GM19463 (cell line): ENCODE results near the gene FBXL22.

Experiments
- ATAC-seq: cut with Tn5 transposase; IDR thresholded peaks from one replicate; pipeline ENCODE4 v1.9.1; 2021; ENCODE audit warnings: mild to moderate bottlenecking, moderate library complexity; ENCODE audit not compliant: unreplicated experiment

The FBXL22 gene

DNA sequence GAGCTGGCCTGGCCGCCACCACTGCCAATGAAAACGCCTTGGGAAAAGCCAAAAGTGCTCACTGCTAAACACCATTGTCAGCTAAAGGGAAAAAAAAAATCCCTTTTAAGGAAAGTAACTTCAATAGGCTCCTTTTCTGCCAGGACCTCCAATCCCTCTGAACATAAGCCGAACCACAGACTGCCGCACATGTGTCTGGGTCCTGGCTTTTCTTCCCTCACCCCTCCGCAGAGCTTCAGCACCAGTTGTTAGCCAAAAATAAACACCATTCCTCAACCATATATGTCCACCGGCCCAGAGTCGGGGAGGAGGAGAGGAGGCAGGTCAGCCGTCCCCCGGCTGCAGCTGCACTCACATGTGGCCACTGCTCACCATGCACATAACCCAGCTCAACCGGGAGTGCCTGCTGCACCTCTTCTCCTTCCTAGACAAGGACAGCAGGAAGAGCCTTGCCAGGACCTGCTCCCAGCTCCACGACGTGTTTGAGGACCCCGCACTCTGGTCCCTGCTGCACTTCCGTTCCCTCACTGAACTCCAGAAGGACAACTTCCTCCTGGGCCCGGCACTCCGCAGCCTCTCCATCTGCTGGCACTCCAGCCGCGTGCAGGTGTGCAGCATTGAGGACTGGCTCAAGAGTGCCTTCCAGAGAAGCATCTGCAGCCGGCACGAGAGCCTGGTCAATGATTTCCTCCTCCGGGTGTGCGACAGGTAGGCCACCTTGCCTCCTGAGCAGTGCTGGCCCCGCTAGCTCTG lies at the start of gene FBXL22:
Gene FBXL22, plus strand, starts transcription at position 350 of the 753 bp plus-strand sequence. Its CDS starts 6 bp downstream, at position 356.
- ATAC-seq = no peak

GRCh38 chr15:63551400-63551799 lies 45.8 kb upstream of the FBXL22 start:
- ATAC-seq = no peak

DNA sequence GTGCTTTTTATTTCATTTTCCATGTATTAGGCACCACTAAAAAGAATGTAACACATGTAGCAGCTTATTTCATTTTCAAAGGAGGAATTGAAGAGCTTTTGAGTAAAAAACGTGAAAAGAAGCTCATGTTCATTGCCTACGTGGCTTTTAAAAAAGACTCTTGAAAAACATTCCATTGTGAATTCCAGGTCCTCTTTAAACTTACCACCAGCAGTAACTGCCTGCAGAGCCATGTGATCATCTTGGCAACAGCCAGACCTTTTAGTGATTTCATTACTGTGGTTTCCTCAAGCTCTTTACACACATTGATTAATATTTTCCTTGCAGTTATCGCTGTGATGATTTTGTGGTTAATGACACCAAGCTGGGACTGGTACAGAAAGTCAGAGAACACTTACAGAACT lies 43.8 kb upstream of the FBXL22 start:
- ATAC-seq = no peak

GRCh38 chr15:63554337-63554927 lies 42.8 kb upstream of the FBXL22 start:
- ATAC-seq = no peak

GRCh38 chr15:63555507-63555906 lies 41.7 kb upstream of the FBXL22 start:
- ATAC-seq = no peak

DNA sequence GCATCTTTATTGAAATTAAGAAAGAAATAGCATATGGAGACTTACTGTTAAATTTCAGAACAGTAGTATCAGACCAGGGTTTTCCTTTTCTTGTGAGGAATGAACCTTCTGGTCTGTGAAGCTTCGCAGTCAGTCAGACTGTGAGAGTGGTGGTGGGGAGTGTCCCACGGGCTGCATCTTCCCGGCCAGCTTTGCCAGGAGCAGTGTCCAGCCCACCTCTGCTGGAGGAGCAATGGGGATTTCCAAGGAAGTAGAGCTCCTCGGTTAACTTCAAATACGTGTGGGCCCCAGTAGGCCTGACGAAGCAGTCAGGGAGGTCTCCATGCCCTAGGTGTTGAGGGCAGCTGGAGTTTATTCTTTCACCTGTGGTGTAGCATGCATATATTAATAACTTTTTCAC lies 40.9 kb upstream of the FBXL22 start:
- ATAC-seq = no peak

- no peak for ATAC-seq
Observed at GRCh38 chr15:63556736-63557135, 40.5 kb upstream of the FBXL22 start.

DNA sequence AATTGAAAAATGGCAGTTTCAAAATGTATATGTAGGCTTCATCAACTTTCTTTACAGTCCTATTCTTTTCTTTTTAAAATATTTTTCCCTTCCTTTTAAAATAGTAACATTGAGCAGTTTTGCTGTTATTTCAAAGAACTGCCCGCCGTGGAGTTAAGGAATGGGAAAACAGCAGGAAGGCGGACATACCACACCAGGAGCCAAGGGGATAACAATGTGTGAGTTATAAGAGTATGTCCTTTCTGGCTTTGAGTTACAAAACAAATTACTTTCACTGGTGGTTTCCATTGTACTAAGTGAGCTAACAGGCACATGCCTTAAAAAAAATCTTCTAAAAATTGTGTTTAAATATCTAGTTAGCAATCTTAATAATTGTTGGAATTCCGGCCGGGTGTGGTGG lies 37.4 kb upstream of the FBXL22 start:
- ATAC-seq = no peak

GRCh38 chr15:63560741-63561448 lies 36.3 kb upstream of the FBXL22 start:
- no peak for ATAC-seq

- ATAC-seq = no peak
Observed at GRCh38 chr15:63564093-63564492, 33.1 kb upstream of the FBXL22 start.

- ATAC-seq = no peak
Observed at GRCh38 chr15:63565536-63566186, 31.5 kb upstream of the FBXL22 start.

DNA sequence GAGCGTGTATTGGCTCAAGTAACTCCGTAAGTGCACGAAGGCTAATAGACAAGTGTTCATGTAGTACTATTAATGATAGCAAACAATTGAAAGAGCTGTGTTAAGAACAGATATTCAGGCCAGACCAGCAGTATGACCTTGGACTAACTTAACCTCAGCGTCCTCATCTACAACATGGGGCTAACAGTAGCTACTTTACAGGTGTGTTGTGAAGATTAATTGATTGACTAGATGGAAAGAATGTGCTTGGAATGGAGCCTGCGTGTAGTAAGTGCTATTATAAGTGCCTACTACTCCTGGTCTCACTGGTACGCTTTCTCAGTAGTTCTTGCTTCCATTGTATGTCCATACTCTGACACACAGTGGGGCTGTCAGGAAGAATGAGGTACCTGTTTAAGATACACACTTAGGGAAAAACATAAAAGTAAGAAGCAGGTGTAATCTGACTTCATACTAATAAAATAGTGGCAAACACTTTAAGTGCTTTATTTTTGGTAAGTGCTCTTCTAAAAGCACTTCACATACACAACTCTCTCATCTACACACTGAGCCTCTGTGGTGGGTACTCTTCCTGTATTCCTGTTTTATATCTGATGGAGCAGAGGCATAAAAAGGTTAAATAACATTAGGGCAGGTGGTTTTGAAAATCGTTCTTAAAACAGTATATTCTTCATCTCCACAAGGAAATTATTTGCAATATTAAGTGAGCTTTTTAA lies 24.3 kb upstream of the FBXL22 start:
- ATAC-seq = no peak

- no peak for ATAC-seq
Observed at GRCh38 chr15:63573533-63573932, 23.7 kb upstream of the FBXL22 start.

DNA sequence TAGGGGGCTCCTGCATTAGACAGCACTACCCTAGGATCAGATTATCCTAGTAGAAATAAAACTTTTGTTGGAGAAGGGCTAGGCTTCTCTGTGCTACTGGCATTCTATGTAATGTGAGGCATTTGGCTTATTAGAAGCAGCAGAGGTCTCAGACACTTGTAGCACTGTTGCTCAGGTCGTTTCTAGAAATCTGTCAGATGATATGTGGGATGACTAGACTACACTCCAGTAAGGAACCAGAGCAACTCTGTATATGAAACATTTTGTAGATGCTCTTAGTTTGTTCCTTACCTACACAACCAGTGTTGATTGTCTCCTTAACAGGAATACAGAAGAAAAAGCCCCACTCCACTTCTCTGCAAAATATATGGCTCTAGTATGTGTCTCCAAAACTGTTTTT lies 21.9 kb upstream of the FBXL22 start:
- no peak for ATAC-seq

DNA sequence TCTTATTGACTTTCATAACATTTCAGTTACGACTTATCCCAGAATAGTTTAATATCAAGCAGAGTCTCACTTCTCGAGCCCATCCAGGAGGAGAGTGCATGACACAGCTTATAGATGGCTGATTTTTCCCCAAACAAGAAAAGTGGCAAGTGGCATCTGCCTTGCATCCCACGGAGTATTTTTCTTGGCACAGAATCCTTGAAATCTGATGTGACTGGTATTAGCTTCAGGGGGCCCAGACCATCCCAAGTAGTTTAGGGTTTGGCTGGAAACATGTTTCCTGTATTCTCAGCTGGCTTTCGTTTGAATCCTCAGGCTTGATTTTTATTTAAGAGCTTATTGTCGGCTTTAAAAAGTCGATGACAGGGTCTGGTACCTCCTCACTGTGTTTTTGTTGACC lies 20.7 kb upstream of the FBXL22 start:
- ATAC-seq = no peak

- no peak for ATAC-seq
Observed at GRCh38 chr15:63582179-63582578, 15.0 kb upstream of the FBXL22 start.

GRCh38 chr15:63582718-63583426 lies 14.3 kb upstream of the FBXL22 start:
- no peak for ATAC-seq

DNA sequence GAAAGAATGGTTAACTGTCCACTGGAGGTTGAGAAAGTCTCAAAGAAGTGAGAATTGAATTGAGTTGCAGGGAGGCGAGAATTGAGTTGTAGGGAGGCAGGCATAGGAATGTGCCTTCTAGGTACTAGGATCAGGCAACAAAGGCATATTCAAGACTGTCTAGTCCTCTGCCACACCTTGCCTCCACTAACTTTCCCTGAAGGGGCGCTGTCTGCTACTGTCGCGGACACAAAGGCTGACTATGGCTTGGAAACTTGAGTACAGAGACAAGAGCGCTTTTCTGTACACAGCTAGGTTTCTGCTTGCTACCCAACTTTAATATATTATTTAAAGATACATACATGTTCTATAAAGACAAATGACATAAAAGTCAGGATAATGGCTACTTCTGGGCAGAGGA lies 10.4 kb upstream of the FBXL22 start:
- no peak for ATAC-seq

- ATAC-seq = no peak
Observed at GRCh38 chr15:63587527-63587926, 9.7 kb upstream of the FBXL22 start.

DNA sequence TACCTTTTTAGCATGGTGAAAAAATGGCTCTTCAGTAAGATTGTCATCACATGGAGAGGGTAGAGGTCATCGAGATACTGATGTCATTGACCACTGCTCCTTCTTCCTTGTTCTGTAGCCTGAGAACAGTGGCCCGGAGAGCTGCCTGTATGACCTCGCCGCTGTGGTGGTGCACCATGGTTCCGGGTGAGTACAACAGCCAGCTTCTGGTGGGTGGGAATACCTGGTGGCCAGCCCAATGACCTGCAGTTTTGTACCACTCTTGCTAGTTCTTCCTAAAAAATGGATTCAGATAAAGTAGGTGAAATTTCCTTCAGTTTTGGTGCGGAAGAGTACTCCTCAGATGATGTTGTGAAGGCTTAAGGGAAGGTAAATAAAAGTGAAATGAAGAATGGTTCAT lies 8.4 kb upstream of the FBXL22 start:
- ATAC-seq = no peak
